SK-N-SH (cell line): Measurements from ENCODE around the gene SLC38A8. TPM values are rescaled to one million over a fixed set of nuclear protein-coding genes. Genes with fewer than 3 reads are reported as not detected.

ENCODE experiments used
- CTCF ChIA-PET: fragments of 300-600, 350-600 bp; formaldehyde crosslinking; extraction: SDS; loops from one replicate; lab custom pipeline; 2021; lab: Yijun Ruan, JAX
- POLR2A ChIA-PET: fragments of 350-600 bp; sonication (Branson Sonifier 250); formaldehyde crosslinking; extraction: SDS; loops from one replicate; lab custom pipeline; 2020; ENCODE audit warnings: antibody characterized with exemption, inconsistent platforms; lab: Yijun Ruan, JAX
- DNase-seq: peaks from one replicate; pipeline ENCODE4 v3.0.0; 2012
- H2AFZ ChIP-seq: fragments of 200-600 bp; sonication (generic); 2 replicates; pipeline ENCODE4 v1.8.1; 2016; ENCODE audit warnings: antibody characterized with exemption, mild to moderate bottlenecking, low read depth
- H3F3A ChIP-seq: fragments of 200-600 bp; sonication (generic); replicated peaks from 2 replicates; pipeline ENCODE3; 2016; ENCODE audit warnings: antibody characterized with exemption, mild to moderate bottlenecking; ENCODE audit not compliant: insufficient read depth
- H3K27ac ChIP-seq, 2 experiments: fragments of 200-500 bp in 1 of 2; fragments of 200-600 bp in 1 of 2; sonication (Bioruptor generic) in 1 of 2; sonication (generic), shearing (Covaris generic) in 1 of 2; 2 replicates each; pipeline versions ENCODE4 v1.5.1 to v1.6.1; 2014 to 2016; ENCODE audit warnings: low read depth in 2 of 2, inconsistent platforms in 1 of 2, low read length in 1 of 2, mild to moderate bottlenecking in 1 of 2, mixed read lengths in 1 of 2
- H3K27me3 ChIP-seq: fragments of 200-600 bp; sonication (generic), shearing (Covaris generic); 2 replicates; pipeline ENCODE4 v1.6.1; 2016; ENCODE audit warnings: mixed run types; ENCODE audit not compliant: insufficient read depth
- H3K36me3 ChIP-seq, 2 experiments: fragments of 200-500 bp in 1 of 2; fragments of 200-600 bp in 1 of 2; sonication (Bioruptor generic) in 1 of 2; sonication (generic) in 1 of 2; replicated peaks in 1 of 2; 2 replicates each; pipeline versions ENCODE3 to v1.5.1; 2014 to 2016; ENCODE audit warnings: low read length in 1 of 2, mild to moderate bottlenecking in 1 of 2; ENCODE audit not compliant: insufficient read depth in 2 of 2, control insufficient read depth in 1 of 2
- H3K4me1 ChIP-seq, 2 experiments: fragments of 200-500 bp in 1 of 2; fragments of 200-600 bp in 1 of 2; sonication (Bioruptor generic) in 1 of 2; sonication (generic), shearing (Covaris generic) in 1 of 2; 2 replicates each; pipeline versions ENCODE4 v1.5.1 to v1.6.1; 2014 to 2016; ENCODE audit warnings: low read depth in 1 of 2, low read length in 1 of 2, mixed run types in 1 of 2; ENCODE audit not compliant: insufficient read depth in 2 of 2, control insufficient read depth in 1 of 2
- H3K4me2 ChIP-seq: fragments of 200-600 bp; sonication (generic), shearing (Covaris generic); 2 replicates; pipeline ENCODE4 v1.6.1; 2017; ENCODE audit warnings: mixed run types
- H3K4me3 ChIP-seq, 2 experiments: fragments of 200-500 bp in 1 of 2; fragments of 200-600 bp in 1 of 2; sonication (Bioruptor generic) in 1 of 2; sonication (generic), shearing (Covaris generic) in 1 of 2; 2 replicates each; pipeline versions ENCODE4 v1.5.1 to v1.8.1; 2014 to 2016; ENCODE audit warnings: low read depth in 2 of 2, inconsistent platforms in 1 of 2, low read length in 1 of 2, mild to moderate bottlenecking in 1 of 2, mixed read lengths in 1 of 2, moderate library complexity in 1 of 2
- H3K79me2 ChIP-seq: fragments of 200-600 bp; sonication (generic); 2 replicates; pipeline ENCODE4 v1.8.1; 2017; ENCODE audit warnings: mild to moderate bottlenecking; ENCODE audit not compliant: insufficient read depth
- H3K9ac ChIP-seq: fragments of 200-600 bp; sonication (generic); 2 replicates; pipeline ENCODE4 v1.6.1; 2017; ENCODE audit warnings: mixed run types
- H3K9me2 ChIP-seq: fragments of 200-600 bp; sonication (generic); 2 replicates; pipeline ENCODE4 v1.6.1; 2017; ENCODE audit warnings: mixed run types
- H3K9me3 ChIP-seq: fragments of 200-600 bp; sonication (generic); 2 replicates; pipeline ENCODE4 v1.6.1; 2017; ENCODE audit warnings: mixed run types, mild to moderate bottlenecking, moderate library complexity
- H4K20me1 ChIP-seq: fragments of 200-600 bp; sonication (generic); 2 replicates; pipeline ENCODE4 v1.6.1; 2017; ENCODE audit warnings: mild to moderate bottlenecking, mixed run types; ENCODE audit not compliant: insufficient read depth
- CTCF ChIP-seq: fragments of 200-600 bp; sonication (generic); IDR thresholded peaks from 2 replicates; pipeline ENCODE4 v1.6.1; 2017; ENCODE audit warnings: antibody characterized with exemption, mild to moderate bottlenecking, moderate library complexity
- ELF1 ChIP-seq: IDR thresholded peaks from 2 replicates; pipeline ENCODE4 v1.4.0; 2012
- EP300 ChIP-seq, 2 experiments: IDR thresholded peaks; 2 replicates each; pipeline versions ENCODE4 v1.4.0 to v1.6.1; 2012; ENCODE audit warnings: borderline replicate concordance in 1 of 2, low read depth in 1 of 2, low read length in 1 of 2
- EZH2phosphoT487 ChIP-seq: fragments of 200-600 bp; sonication (generic); IDR thresholded peaks from 2 replicates; pipeline ENCODE4 v1.6.1; 2017; ENCODE audit warnings: low read depth, mixed run types, mild to moderate bottlenecking, antibody characterized with exemption, moderate library complexity, borderline replicate concordance
- FOXJ3 ChIP-seq: sonication (generic); formaldehyde crosslinking; IDR thresholded peaks from 2 replicates; pipeline ENCODE4 v1.5.1; 2020; ENCODE audit warnings: mild to moderate bottlenecking, missing genetic modification reagents
- GATA2 ChIP-seq: sonication (generic); formaldehyde crosslinking; IDR thresholded peaks from 2 replicates; pipeline ENCODE4 v1.5.0; 2020; ENCODE audit warnings: mild to moderate bottlenecking, missing genetic modification reagents
- IRF3 ChIP-seq: fragments of 150-350 bp; IDR thresholded peaks from 2 replicates; pipeline ENCODE4 v1.6.1; 2016; ENCODE audit warnings: mild to moderate bottlenecking, low read depth, low read length
- JUND ChIP-seq: IDR thresholded peaks from 2 replicates; pipeline ENCODE4 v1.4.0; 2012
- MEF2A ChIP-seq: IDR thresholded peaks from 2 replicates; pipeline ENCODE4 v1.4.0; 2012; ENCODE audit warnings: low read depth, borderline replicate concordance
- NFIC ChIP-seq: IDR thresholded peaks from 2 replicates; pipeline ENCODE4 v1.4.0; 2012; ENCODE audit warnings: borderline replicate concordance
- PBX3 ChIP-seq: IDR thresholded peaks from 2 replicates; pipeline ENCODE4; 2012
- RCOR1 ChIP-seq: fragments of 150-350 bp; IDR thresholded peaks from 2 replicates; pipeline ENCODE4 v1.6.1; 2017; ENCODE audit warnings: antibody characterized with exemption, low read length
- RXRA ChIP-seq: IDR thresholded peaks from 2 replicates; pipeline ENCODE4 v1.4.0; 2012; ENCODE audit warnings: low read depth, mild to moderate bottlenecking, borderline replicate concordance
- SIN3A ChIP-seq: IDR thresholded peaks from 2 replicates; pipeline ENCODE4 v1.6.1; 2012; ENCODE audit warnings: low read depth, mild to moderate bottlenecking, low read length, moderate library complexity, borderline replicate concordance
- TAF1 ChIP-seq: IDR thresholded peaks from 2 replicates; pipeline ENCODE4 v1.6.1; 2012; ENCODE audit warnings: low read depth, mild to moderate bottlenecking, low read length, moderate library complexity, borderline replicate concordance
- TCF12 ChIP-seq: IDR thresholded peaks from 2 replicates; pipeline ENCODE4 v1.4.0; 2012
- WGBS: methylation state at CpG from one replicate; pipeline ENCODE4 v1.1.6; 2017; ENCODE audit warnings: low lambda C conversion rate; 5-methylcytosine and 5-hydroxymethylcytosine counted together
- polyA plus RNA-seq, 3 experiments: library from polyadenylated mRNA; depleted of rRNA; stranded (reverse); fragments of >200 nt; gene quantifications; 2 replicates each; pipeline ENCODE4 v1.2.3, GENCODE V29; 2012
- TF ChIP-seq, protein P1 (sequence below): IDR thresholded peaks from 2 replicates; pipeline ENCODE4 v1.6.1; 2012; ENCODE audit warnings: mild to moderate bottlenecking, low read depth, low read length, moderate library complexity
- TF ChIP-seq, protein P2 (sequence below): IDR thresholded peaks from 2 replicates; pipeline ENCODE4 v1.4.0; 2012; ENCODE audit warnings: low read depth, borderline replicate concordance
- TF ChIP-seq, protein P3 (sequence below): fragments of 150-350 bp; IDR thresholded peaks from 2 replicates; pipeline ENCODE4 v1.6.1; 2017; ENCODE audit warnings: antibody characterized with exemption, low read length, low read depth, borderline replicate concordance

The SLC38A8 gene
- polyA plus RNA-seq, 1 of the 3 experiments (the other 2 are of a cell fraction), result not detected

GRCh38 chr16:84085271-84085667, 42.7 kb upstream of the SLC38A8 start:
- Histone ChIP-seq H2AFZ (no peak overlapping the region), H3K27me3 (no peaks in the 10 kb centered on the region), H3K79me2 (no peaks in the 10 kb centered on the region; the same call in 1 of the 2 replicates), H3K4me1 (no peaks in the 10 kb centered on the region), H4K20me1 (no peaks in the 10 kb centered on the region), H3K9me3 (no peaks in the 10 kb centered on the region), H3F3A (no peaks in the 10 kb centered on the region), H3K4me2 (no peak overlapping the region), H3K9me2 (no peaks in the 10 kb centered on the region), H3K36me3 (peaks cover 48 to 83% of the 10 kb centered on the region in 2 experiments), H3K9ac (no peak overlapping the region), H3K27ac (no peak overlapping the region), H3K4me3 (no peak overlapping the region)
- DNase-seq, result no peak
- WGBS, result 83% methylated on average over 8 of the region's 8 CpGs
- POLR2A ChIA-PET, result interaction anchor here (0.7 to 1.0 kb wide), 2 partner anchors 15 to 223 kb away, joined by 3 to 4 read pairs; no protein-coding TSS in a partner anchor
- CTCF ChIA-PET, result interaction anchor here (0.6 to 14.3 kb wide), 31 partner anchors 8 to 402 kb away, joined by 3 to 163 read pairs (median 4); partner anchors contain the start of genes MBTPS1, TAF1C and WFDC1
- TF ChIP-seq RCOR1, result no peak
- TF ChIP-seq NFIC, result no peak
- no peak for TF ChIP-seq JUND
- TF ChIP-seq SIN3A, result no peak
- TF ChIP-seq TAF1, result no peak
- no peak for TF ChIP-seq EZH2phosphoT487
- no peak for TF ChIP-seq EP300 (IDR thresholded peaks at IDR 0.05; ENCODE audit: borderline replicate concordance in 1 of 2, low read depth in 1 of 2, low read length in 1 of 2)
- no peak for TF ChIP-seq TCF12
- no peak for TF ChIP-seq IRF3
- TF ChIP-seq, protein P1, sequence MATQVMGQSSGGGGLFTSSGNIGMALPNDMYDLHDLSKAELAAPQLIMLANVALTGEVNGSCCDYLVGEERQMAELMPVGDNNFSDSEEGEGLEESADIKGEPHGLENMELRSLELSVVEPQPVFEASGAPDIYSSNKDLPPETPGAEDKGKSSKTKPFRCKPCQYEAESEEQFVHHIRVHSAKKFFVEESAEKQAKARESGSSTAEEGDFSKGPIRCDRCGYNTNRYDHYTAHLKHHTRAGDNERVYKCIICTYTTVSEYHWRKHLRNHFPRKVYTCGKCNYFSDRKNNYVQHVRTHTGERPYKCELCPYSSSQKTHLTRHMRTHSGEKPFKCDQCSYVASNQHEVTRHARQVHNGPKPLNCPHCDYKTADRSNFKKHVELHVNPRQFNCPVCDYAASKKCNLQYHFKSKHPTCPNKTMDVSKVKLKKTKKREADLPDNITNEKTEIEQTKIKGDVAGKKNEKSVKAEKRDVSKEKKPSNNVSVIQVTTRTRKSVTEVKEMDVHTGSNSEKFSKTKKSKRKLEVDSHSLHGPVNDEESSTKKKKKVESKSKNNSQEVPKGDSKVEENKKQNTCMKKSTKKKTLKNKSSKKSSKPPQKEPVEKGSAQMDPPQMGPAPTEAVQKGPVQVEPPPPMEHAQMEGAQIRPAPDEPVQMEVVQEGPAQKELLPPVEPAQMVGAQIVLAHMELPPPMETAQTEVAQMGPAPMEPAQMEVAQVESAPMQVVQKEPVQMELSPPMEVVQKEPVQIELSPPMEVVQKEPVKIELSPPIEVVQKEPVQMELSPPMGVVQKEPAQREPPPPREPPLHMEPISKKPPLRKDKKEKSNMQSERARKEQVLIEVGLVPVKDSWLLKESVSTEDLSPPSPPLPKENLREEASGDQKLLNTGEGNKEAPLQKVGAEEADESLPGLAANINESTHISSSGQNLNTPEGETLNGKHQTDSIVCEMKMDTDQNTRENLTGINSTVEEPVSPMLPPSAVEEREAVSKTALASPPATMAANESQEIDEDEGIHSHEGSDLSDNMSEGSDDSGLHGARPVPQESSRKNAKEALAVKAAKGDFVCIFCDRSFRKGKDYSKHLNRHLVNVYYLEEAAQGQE, result no peak
- TF ChIP-seq GATA2, result no peak
- TF ChIP-seq RXRA, result no peak
- no peak for TF ChIP-seq ELF1
- no peak for TF ChIP-seq PBX3
- TF ChIP-seq CTCF, result no peak
- TF ChIP-seq MEF2A, result no peak
- TF ChIP-seq FOXJ3 (CRISPR knock-in tag), result no peak
- TF ChIP-seq, protein P2, sequence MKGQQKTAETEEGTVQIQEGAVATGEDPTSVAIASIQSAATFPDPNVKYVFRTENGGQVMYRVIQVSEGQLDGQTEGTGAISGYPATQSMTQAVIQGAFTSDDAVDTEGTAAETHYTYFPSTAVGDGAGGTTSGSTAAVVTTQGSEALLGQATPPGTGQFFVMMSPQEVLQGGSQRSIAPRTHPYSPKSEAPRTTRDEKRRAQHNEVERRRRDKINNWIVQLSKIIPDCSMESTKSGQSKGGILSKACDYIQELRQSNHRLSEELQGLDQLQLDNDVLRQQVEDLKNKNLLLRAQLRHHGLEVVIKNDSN, result no peak
- TF ChIP-seq, protein P3, sequence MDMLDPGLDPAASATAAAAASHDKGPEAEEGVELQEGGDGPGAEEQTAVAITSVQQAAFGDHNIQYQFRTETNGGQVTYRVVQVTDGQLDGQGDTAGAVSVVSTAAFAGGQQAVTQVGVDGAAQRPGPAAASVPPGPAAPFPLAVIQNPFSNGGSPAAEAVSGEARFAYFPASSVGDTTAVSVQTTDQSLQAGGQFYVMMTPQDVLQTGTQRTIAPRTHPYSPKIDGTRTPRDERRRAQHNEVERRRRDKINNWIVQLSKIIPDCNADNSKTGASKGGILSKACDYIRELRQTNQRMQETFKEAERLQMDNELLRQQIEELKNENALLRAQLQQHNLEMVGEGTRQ, result no peak
